Stimulated activated CD4-positive, alpha-beta T cell treated with anti-CD3 and anti-CD28 coated beads, Interleukin-1b, Interleukin-23, amount 100 ng/mL, for 24 hours (primary cell): ENCODE results near the gene DCST2.

Source experiments
- DNase-seq, 4 experiments: peaks; one replicate each; pipeline ENCODE4 v3.0.0-alpha.2; 2020; ENCODE audit warnings: low read depth in 4 of 4, low spot score in 1 of 4

The DCST2 gene

GRCh38 chr1:155070158-155070621, 36.6 kb upstream of the DCST2 start:
- no peak for DNase-seq

- DNase-seq: no peak
Observed at GRCh38 chr1:155069551-155070157, 36.1 kb upstream of the DCST2 start.

- no peak for DNase-seq
Observed at GRCh38 chr1:155068599-155068998, 35.0 kb upstream of the DCST2 start.

- no peak for DNase-seq
Observed at GRCh38 chr1:155066777-155067176, 33.2 kb upstream of the DCST2 start.

- DNase-seq: no peak
Observed at GRCh38 chr1:155064832-155065429, 31.4 kb upstream of the DCST2 start.

- no peak for DNase-seq
Observed at GRCh38 chr1:155064111-155064831, 30.7 kb upstream of the DCST2 start.

- DNase-seq: peak in 3 of 4 experiments; percentile 68 to 80 (median 79)
Observed at GRCh38 chr1:155063550-155064110, 30.0 kb upstream of the DCST2 start, which contains the start of gene EFNA4. TSS of gene EFNA4 (plus strand) at chr1:155063740. CDS start at chr1:155063824, 84 bp downstream.

GRCh38 chr1:155062702-155063411, 29.3 kb upstream of the DCST2 start:
- DNase-seq: peak in 3 of 4 experiments; percentile 54 to 79 (median 61)

- no peak for DNase-seq
Observed at GRCh38 chr1:155062151-155062686, 28.6 kb upstream of the DCST2 start.

- DNase-seq: peak; percentile 91 to 98 (median 95)
Observed at GRCh38 chr1:155061381-155062150, 28.0 kb upstream of the DCST2 start.

GRCh38 chr1:155060736-155061135, 27.2 kb upstream of the DCST2 start:
- no peak for DNase-seq

- no peak for DNase-seq
Observed at GRCh38 chr1:155057788-155058211, 24.2 kb upstream of the DCST2 start.

- no peak for DNase-seq
Observed at GRCh38 chr1:155057104-155057503, 23.5 kb upstream of the DCST2 start.

GRCh38 chr1:155053531-155054105, 20.0 kb upstream of the DCST2 start:
- no peak for DNase-seq

GRCh38 chr1:155052439-155053395, 19.1 kb upstream of the DCST2 start:
- no peak for DNase-seq

- DNase-seq: peak in 1 of 4 experiments; percentile 41
Observed at GRCh38 chr1:155051777-155052398, 18.3 kb upstream of the DCST2 start.

- DNase-seq: no peak
Observed at GRCh38 chr1:155051342-155051776, 17.8 kb upstream of the DCST2 start.
